ENCODE data around the gene EDN3.
"Not testable (repeated sequence)": the region's sequence is repeated elsewhere in the genome, so short reads cannot be mapped to it uniquely, and the experiment has no call there.

EDN3 gene

GRCh38 chr20:59334651-59335300 is 34.4 kb downstream of the EDN3 start:
- no peak overlapping the region for H3K9ac ChIP-seq (ENCODE audit: insufficient read length)
- H3K4me3 ChIP-seq = no peak overlapping the region
- no peak for DNase-seq (ENCODE audit: low read depth, low spot score)
- H3K27ac ChIP-seq = no peak overlapping the region
- no peaks in the 10 kb centered on the region for H3K9me3 ChIP-seq (ENCODE audit: low read depth, low read length)
- TF ChIP-seq FOXP2 (optimal IDR thresholded peaks at IDR 0.05; ENCODE audit: control extremely low read depth, extremely low read length, insufficient read depth) (no peak), POLR2AphosphoS5 (IDR thresholded peaks at IDR 0.05; ENCODE audit: borderline replicate concordance, low read depth, low read length) (no peak), EZH2 (IDR thresholded peaks at IDR 0.05) (no peak)
- H3K36me3 ChIP-seq (ENCODE audit: insufficient read depth, low read length) = no peaks in the 10 kb centered on the region

- no peak overlapping the region for H3K4me3 ChIP-seq
- no peak for TF ChIP-seq POLR2AphosphoS5 (IDR thresholded peaks at IDR 0.05; ENCODE audit: borderline replicate concordance, low read depth, low read length)
- no peak overlapping the region for H3K9ac ChIP-seq (ENCODE audit: insufficient read length)
- DNase-seq (ENCODE audit: low read depth, low spot score) = no peak
- no peaks in the 10 kb centered on the region for H3K9me3 ChIP-seq (ENCODE audit: low read depth, low read length)
- no peaks in the 10 kb centered on the region for H3K36me3 ChIP-seq (ENCODE audit: insufficient read depth, low read length)
- H3K27ac ChIP-seq = no peak overlapping the region
Measured at GRCh38 chr20:59335377-59335776, 35.0 kb downstream of the EDN3 start.

- no peaks in the 10 kb centered on the region for H3K36me3 ChIP-seq (ENCODE audit: insufficient read depth, low read length)
- H3K9me3 ChIP-seq (ENCODE audit: low read depth, low read length) = no peaks in the 10 kb centered on the region
- DNase-seq (ENCODE audit: low read depth, low spot score) = no peak
- no peak overlapping the region for H3K27ac ChIP-seq
- no peak overlapping the region for H3K9ac ChIP-seq (ENCODE audit: insufficient read length)
- no peak for TF ChIP-seq POLR2AphosphoS5 (IDR thresholded peaks at IDR 0.05; ENCODE audit: borderline replicate concordance, low read depth, low read length)
- H3K4me3 ChIP-seq = no peak overlapping the region
Measured at GRCh38 chr20:59336540-59336939, 36.1 kb downstream of the EDN3 start.

GRCh38 chr20:59338444-59338843 is 38.0 kb downstream of the EDN3 start:
- H3K36me3 ChIP-seq (ENCODE audit: insufficient read depth, low read length); H3K9ac ChIP-seq (ENCODE audit: insufficient read length); H3K4me3 ChIP-seq; H3K27ac ChIP-seq; H3K9me3 ChIP-seq (ENCODE audit: low read depth, low read length); DNase-seq (ENCODE audit: low read depth, low spot score): not testable (repeated sequence)

- H3K36me3 ChIP-seq (ENCODE audit: insufficient read depth, low read length) = no peaks in the 10 kb centered on the region
Measured at GRCh38 chr20:59340201-59340885, 39.9 kb downstream of the EDN3 start.

GRCh38 chr20:59341285-59342022 is 41.0 kb downstream of the EDN3 start:
- not testable (repeated sequence) for H3K9ac ChIP-seq (ENCODE audit: insufficient read length); DNase-seq (ENCODE audit: low read depth, low spot score); H3K36me3 ChIP-seq (ENCODE audit: insufficient read depth, low read length); H3K9me3 ChIP-seq (ENCODE audit: low read depth, low read length); H3K27ac ChIP-seq; H3K4me3 ChIP-seq

More at GRCh38 chr20:59340201-59340885, 39.9 kb downstream of the EDN3 start:
- Histone ChIP-seq H3K4me3 (no peak overlapping the region), H3K27ac (no peak overlapping the region), H3K9ac (ENCODE audit: insufficient read length) (no peak overlapping the region), H3K9me3 (ENCODE audit: low read depth, low read length) (no peaks in the 10 kb centered on the region)
- no peak for DNase-seq (ENCODE audit: low read depth, low spot score)
- TF ChIP-seq FOXP2 (optimal IDR thresholded peaks at IDR 0.05; ENCODE audit: control extremely low read depth, extremely low read length, insufficient read depth) (no peak), POLR2AphosphoS5 (IDR thresholded peaks at IDR 0.05; ENCODE audit: borderline replicate concordance, low read depth, low read length) (no peak), EZH2 (IDR thresholded peaks at IDR 0.05) (no peak)

GRCh38 chr20:59342023-59342957 is 41.9 kb downstream of the EDN3 start:
- H3K36me3 ChIP-seq (ENCODE audit: insufficient read depth, low read length) = no peaks in the 10 kb centered on the region
- no peak overlapping the region for H3K9ac ChIP-seq (ENCODE audit: insufficient read length)
- DNase-seq (ENCODE audit: low read depth, low spot score) = no peak
- no peak for TF ChIP-seq EZH2 (IDR thresholded peaks at IDR 0.05)
- TF ChIP-seq FOXP2 (optimal IDR thresholded peaks at IDR 0.05; ENCODE audit: control extremely low read depth, extremely low read length, insufficient read depth) = no peak
- no peak for TF ChIP-seq POLR2AphosphoS5 (IDR thresholded peaks at IDR 0.05; ENCODE audit: borderline replicate concordance, low read depth, low read length)
- no peak overlapping the region for H3K27ac ChIP-seq
- H3K4me3 ChIP-seq = no peak overlapping the region
- no peaks in the 10 kb centered on the region for H3K9me3 ChIP-seq (ENCODE audit: low read depth, low read length)

- no peak overlapping the region for H3K4me3 ChIP-seq
- no peak for DNase-seq (ENCODE audit: low read depth, low spot score)
- no peak for TF ChIP-seq FOXP2 (optimal IDR thresholded peaks at IDR 0.05; ENCODE audit: control extremely low read depth, extremely low read length, insufficient read depth)
- no peak for TF ChIP-seq POLR2AphosphoS5 (IDR thresholded peaks at IDR 0.05; ENCODE audit: borderline replicate concordance, low read depth, low read length)
- TF ChIP-seq EZH2 (IDR thresholded peaks at IDR 0.05) = no peak
- H3K36me3 ChIP-seq (ENCODE audit: insufficient read depth, low read length) = no peaks in the 10 kb centered on the region
- H3K27ac ChIP-seq = no peak overlapping the region
- no peak overlapping the region for H3K9ac ChIP-seq (ENCODE audit: insufficient read length)
- H3K9me3 ChIP-seq (ENCODE audit: low read depth, low read length) = no peaks in the 10 kb centered on the region
Measured at GRCh38 chr20:59346061-59346460, 45.6 kb downstream of the EDN3 start.
